ENCODE data around the gene ANXA2R. TPM values are rescaled to one million over a fixed set of nuclear protein-coding genes. Genes with fewer than 3 reads are reported as not detected.

Gene ANXA2R
- total RNA-seq, 2 donors from 2014 or later: 9.9 to 10.0 TPM

DNA sequence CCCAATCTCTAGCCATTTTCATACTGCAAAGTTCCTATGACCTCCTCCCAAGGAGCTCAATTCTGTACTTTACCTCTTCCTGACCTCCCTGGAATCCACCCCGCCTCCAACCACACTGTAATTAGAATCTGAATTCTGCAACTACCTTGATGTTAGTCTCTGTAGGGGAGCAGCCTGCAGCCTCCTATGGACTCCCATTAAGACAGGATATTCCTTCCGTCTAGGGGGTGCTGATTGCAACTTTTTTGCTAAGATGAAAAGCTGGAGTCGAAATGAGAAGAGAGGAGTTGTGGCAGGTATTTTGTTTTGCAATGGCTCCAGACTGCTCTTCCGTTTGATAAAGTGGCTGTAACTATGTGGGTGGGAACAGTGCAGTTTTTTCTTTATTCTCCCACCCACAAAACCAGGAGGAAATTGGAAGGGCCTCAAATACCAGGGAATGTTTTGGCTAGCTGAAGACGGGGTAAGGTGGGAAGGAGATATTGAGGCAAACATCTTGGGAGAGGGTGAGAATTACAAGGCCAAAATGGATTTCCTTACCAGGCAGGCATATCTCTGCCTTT lies 23.8 kb downstream of the ANXA2R start:
- Mint-ChIP-seq H3K4me3 (peak overlapping the region; percentile 86 to 96), H3K9me3 (no peaks in the 10 kb centered on the region), H3K36me3 (ENCODE audit: insufficient read depth in 2 of 2) (peaks cover 3% of the 10 kb centered on the region in 2 donors), H3K27ac (peak overlapping the region; percentile 12), H3K4me1 (ENCODE audit: low read depth) (peaks cover 49% of the 10 kb centered on the region), H3K27me3 (ENCODE audit: low read depth) (no peaks in the 10 kb centered on the region)
- ATAC-seq (replicated peaks in 1 of 2) (no peak), DNase-seq (no peak)

GRCh38 chr5:43014522-43014921 lies 25.6 kb downstream of the ANXA2R start:
- Mint-ChIP-seq H3K9me3 (no peaks in the 10 kb centered on the region), H3K27ac (no peak overlapping the region), H3K4me1 (ENCODE audit: low read depth) (peaks cover 55% of the 10 kb centered on the region), H3K4me3 (no peak overlapping the region), H3K36me3 (ENCODE audit: insufficient read depth in 2 of 2) (peaks cover 2 to 3% of the 10 kb centered on the region in 2 donors), H3K27me3 (ENCODE audit: low read depth) (no peaks in the 10 kb centered on the region)
- ATAC-seq (replicated peaks in 1 of 2) (no peak), DNase-seq (no peak)

- Mint-ChIP-seq H3K4me1 (ENCODE audit: low read depth) (peaks cover 60% of the 10 kb centered on the region), H3K27me3 (ENCODE audit: low read depth) (no peaks in the 10 kb centered on the region), H3K27ac (no peak overlapping the region), H3K4me3 (peak overlapping the region; percentile 89 to 91), H3K9me3 (no peaks in the 10 kb centered on the region), H3K36me3 (ENCODE audit: insufficient read depth in 2 of 2) (peaks cover 0 to 2% of the 10 kb centered on the region in 2 donors)
- ATAC-seq (replicated peaks in 1 of 2) (no peak), DNase-seq (no peak)
Measured at GRCh38 chr5:43010935-43011315, 29.2 kb downstream of the ANXA2R start.

GRCh38 chr5:43008363-43009153 lies 31.6 kb downstream of the ANXA2R start:
- H3K36me3 Mint-ChIP-seq (ENCODE audit: insufficient read depth in 2 of 2): no peaks in the 10 kb centered on the region
- H3K27ac Mint-ChIP-seq: peak overlapping the region; percentile 91
- H3K4me3 Mint-ChIP-seq: peak overlapping the region; percentile 89 to 91
- peaks cover 41% of the 10 kb centered on the region for H3K4me1 Mint-ChIP-seq (ENCODE audit: low read depth)
- no peaks in the 10 kb centered on the region for H3K27me3 Mint-ChIP-seq (ENCODE audit: low read depth)
- H3K9me3 Mint-ChIP-seq: no peaks in the 10 kb centered on the region
- DNase-seq (peak; percentile 89 to 92), ATAC-seq (replicated peaks in 1 of 2) (peak; percentile 67 to 71)

- peak; percentile 85 to 90 for DNase-seq
- no peaks in the 10 kb centered on the region for H3K9me3 Mint-ChIP-seq
- no peaks in the 10 kb centered on the region for H3K27me3 Mint-ChIP-seq (ENCODE audit: low read depth)
- H3K4me3 Mint-ChIP-seq: peak overlapping the region; percentile 89 to 91
- peak; percentile 75 to 80 for ATAC-seq (replicated peaks in 1 of 2)
- H3K27ac Mint-ChIP-seq: peak overlapping the region; percentile 91
- H3K4me1 Mint-ChIP-seq (ENCODE audit: low read depth): peaks cover 41% of the 10 kb centered on the region
- no peaks in the 10 kb centered on the region for H3K36me3 Mint-ChIP-seq (ENCODE audit: insufficient read depth in 2 of 2)
Measured at GRCh38 chr5:43007911-43008362, 32.2 kb downstream of the ANXA2R start.

DNA sequence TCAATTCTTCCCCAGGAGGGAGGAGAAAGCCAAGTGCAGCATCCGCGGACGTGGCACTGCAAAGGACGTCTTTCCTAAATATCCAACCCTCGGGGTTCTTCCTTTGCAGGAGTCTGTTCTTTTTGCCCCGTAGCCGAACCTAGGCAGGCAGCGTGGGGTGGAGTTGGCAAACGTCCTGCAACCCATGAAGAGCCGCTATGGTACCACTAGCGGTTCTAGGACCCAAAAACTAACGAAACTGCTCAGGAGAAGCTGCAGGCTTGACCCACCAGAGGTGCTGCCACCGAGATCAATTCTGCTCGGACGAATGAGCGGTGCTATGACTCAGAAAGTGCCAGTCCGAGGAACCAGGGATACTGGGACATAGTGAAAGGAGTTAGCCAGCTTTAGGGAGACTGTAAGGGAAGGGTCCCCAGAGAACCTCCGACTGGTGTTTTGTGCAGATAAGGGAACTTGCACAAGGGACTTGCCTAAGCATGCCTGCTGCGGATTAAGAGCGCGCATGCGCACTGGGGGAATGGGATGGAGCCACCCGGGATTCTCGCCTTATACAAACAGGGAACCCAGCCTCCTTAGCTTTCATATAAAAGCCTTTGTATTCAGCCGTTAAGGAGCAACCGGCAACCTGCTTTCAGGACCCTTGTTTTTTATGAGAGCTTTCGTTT lies 32.7 kb downstream of the ANXA2R start:
- H3K9me3 Mint-ChIP-seq: no peaks in the 10 kb centered on the region
- peak overlapping the region; percentile 89 to 91 for H3K4me3 Mint-ChIP-seq
- DNase-seq: peak; percentile 75 to 78
- ATAC-seq (replicated peaks in 1 of 2): peak; percentile 27 to 30
- H3K27ac Mint-ChIP-seq: peak overlapping the region; percentile 91
- H3K27me3 Mint-ChIP-seq (ENCODE audit: low read depth): no peaks in the 10 kb centered on the region
- peaks cover 41% of the 10 kb centered on the region for H3K4me1 Mint-ChIP-seq (ENCODE audit: low read depth)
- no peaks in the 10 kb centered on the region for H3K36me3 Mint-ChIP-seq (ENCODE audit: insufficient read depth in 2 of 2)

GRCh38 chr5:43006424-43007202 lies 33.5 kb downstream of the ANXA2R start:
- H3K9me3 Mint-ChIP-seq: no peaks in the 10 kb centered on the region
- ATAC-seq (replicated peaks in 1 of 2) (no peak), DNase-seq (no peak)
- peak overlapping the region; percentile 91 for H3K27ac Mint-ChIP-seq
- H3K36me3 Mint-ChIP-seq (ENCODE audit: insufficient read depth in 2 of 2): no peaks in the 10 kb centered on the region
- no peaks in the 10 kb centered on the region for H3K27me3 Mint-ChIP-seq (ENCODE audit: low read depth)
- peak overlapping the region; percentile 89 to 91 for H3K4me3 Mint-ChIP-seq
- H3K4me1 Mint-ChIP-seq (ENCODE audit: low read depth): peaks cover 41% of the 10 kb centered on the region

DNA sequence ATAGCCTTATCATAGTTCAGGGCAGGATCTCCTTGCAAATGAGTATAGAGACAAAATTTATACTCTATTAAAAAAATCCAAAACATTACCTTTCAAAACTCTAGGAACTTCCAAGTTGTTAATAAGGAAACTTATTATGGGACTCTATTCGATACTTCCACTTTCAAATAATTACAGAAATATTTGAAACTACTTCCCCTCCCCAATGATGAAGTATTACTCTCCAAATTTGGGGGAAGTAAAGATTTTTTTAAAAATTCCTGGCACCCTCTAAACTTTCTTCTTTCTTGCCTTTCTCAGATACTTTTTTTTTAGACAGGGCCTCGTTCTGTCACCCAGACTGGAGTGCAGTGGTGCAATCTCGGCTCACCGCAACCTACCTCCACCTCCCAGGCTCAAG lies 35.1 kb downstream of the ANXA2R start:
- no peak for ATAC-seq (replicated peaks in 1 of 2)
- peaks cover 8% of the 10 kb centered on the region for H3K27me3 Mint-ChIP-seq (ENCODE audit: low read depth)
- no peaks in the 10 kb centered on the region for H3K9me3 Mint-ChIP-seq
- no peak overlapping the region for H3K4me3 Mint-ChIP-seq
- no peak overlapping the region for H3K27ac Mint-ChIP-seq
- H3K4me1 Mint-ChIP-seq (ENCODE audit: low read depth): peaks cover 29% of the 10 kb centered on the region
- no peak for DNase-seq
- no peaks in the 10 kb centered on the region for H3K36me3 Mint-ChIP-seq (ENCODE audit: insufficient read depth in 2 of 2)

GRCh38 chr5:43001748-43002147 lies 38.4 kb downstream of the ANXA2R start:
- H3K27ac Mint-ChIP-seq: no peak overlapping the region
- H3K4me3 Mint-ChIP-seq: no peak overlapping the region
- H3K27me3 Mint-ChIP-seq (ENCODE audit: low read depth): peaks cover 13% of the 10 kb centered on the region
- no peaks in the 10 kb centered on the region for H3K36me3 Mint-ChIP-seq (ENCODE audit: insufficient read depth in 2 of 2)
- ATAC-seq (replicated peaks in 1 of 2) (no peak), DNase-seq (no peak)
- peaks cover 8% of the 10 kb centered on the region for H3K4me1 Mint-ChIP-seq (ENCODE audit: low read depth)
- no peaks in the 10 kb centered on the region for H3K9me3 Mint-ChIP-seq

DNA sequence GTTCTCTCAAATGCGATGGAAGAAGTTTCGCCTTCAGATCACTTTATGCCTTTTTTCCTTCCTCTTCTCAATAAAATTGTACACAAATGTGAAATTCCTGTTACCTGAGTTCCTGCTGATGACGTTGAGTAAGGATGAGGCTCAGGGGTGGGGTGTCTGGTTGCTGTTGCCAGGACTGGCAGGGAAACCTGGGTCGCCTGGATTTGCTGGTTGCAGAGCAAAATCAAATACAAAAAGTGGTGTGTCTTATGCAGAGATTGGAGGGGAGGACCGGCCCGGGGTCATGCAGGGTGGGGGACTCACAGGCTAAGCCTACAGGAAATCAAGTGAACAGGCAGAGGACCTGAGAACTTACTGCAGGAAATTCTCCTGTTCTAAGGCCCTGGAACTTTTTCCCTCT lies 39.2 kb downstream of the ANXA2R start:
- DNase-seq: no peak
- H3K27ac Mint-ChIP-seq: no peak overlapping the region
- H3K4me1 Mint-ChIP-seq (ENCODE audit: low read depth): peaks cover 15% of the 10 kb centered on the region
- no peaks in the 10 kb centered on the region for H3K9me3 Mint-ChIP-seq
- peaks cover 13% of the 10 kb centered on the region for H3K27me3 Mint-ChIP-seq (ENCODE audit: low read depth)
- peak overlapping the region in 1 of 2 donors; percentile 34 for H3K4me3 Mint-ChIP-seq
- no peak for ATAC-seq (replicated peaks in 1 of 2)
- no peaks in the 10 kb centered on the region for H3K36me3 Mint-ChIP-seq (ENCODE audit: insufficient read depth in 2 of 2)

- H3K4me3 Mint-ChIP-seq: peak overlapping the region; percentile 53 to 60
- H3K9me3 Mint-ChIP-seq: no peaks in the 10 kb centered on the region
- peaks cover 13% of the 10 kb centered on the region for H3K27me3 Mint-ChIP-seq (ENCODE audit: low read depth)
- no peaks in the 10 kb centered on the region for H3K36me3 Mint-ChIP-seq (ENCODE audit: insufficient read depth in 2 of 2)
- DNase-seq: no peak
- H3K27ac Mint-ChIP-seq: peak overlapping the region; percentile 2
- peaks cover 15% of the 10 kb centered on the region for H3K4me1 Mint-ChIP-seq (ENCODE audit: low read depth)
- no peak for ATAC-seq (replicated peaks in 1 of 2)
Measured at GRCh38 chr5:43000111-43000840, 39.8 kb downstream of the ANXA2R start.

DNA sequence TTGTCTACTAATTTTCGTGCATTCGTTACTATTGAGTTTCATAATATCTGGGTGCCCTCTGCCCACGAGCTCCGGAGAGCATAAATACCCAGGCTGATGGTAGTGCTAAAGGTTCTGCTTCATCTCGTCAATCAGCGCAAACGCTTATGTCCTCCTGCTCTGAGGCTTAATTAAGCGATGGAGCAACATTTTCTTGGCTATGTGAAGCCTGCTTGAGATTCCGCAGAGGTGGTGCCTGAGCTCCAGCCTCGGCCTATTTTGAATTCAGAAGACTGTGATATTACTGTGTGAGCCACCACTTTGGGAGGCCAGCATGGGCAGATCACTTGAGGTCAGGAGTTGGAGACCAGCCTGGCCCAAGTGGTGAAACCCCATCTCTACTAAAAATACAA lies 44.8 kb downstream of the ANXA2R start:
- Mint-ChIP-seq H3K9me3 (no peaks in the 10 kb centered on the region), H3K4me1 (ENCODE audit: low read depth) (peaks cover 24% of the 10 kb centered on the region), H3K36me3 (ENCODE audit: insufficient read depth in 2 of 2) (peaks cover 7 to 9% of the 10 kb centered on the region in 2 donors), H3K27me3 (ENCODE audit: low read depth) (peaks cover 8% of the 10 kb centered on the region), H3K27ac (peak overlapping the region; percentile 100), H3K4me3 (peak overlapping the region; percentile 91 to 98)
- no peak for DNase-seq
- ATAC-seq (replicated peaks in 1 of 2): no peak
